ENCODE data around the gene MRPS22.
"Not testable (repeated sequence)": the region's sequence is repeated elsewhere in the genome, so short reads cannot be mapped to it uniquely, and the experiment has no call there.

Gene MRPS22

GRCh38 chr3:139328356-139328755, 15.5 kb upstream of the MRPS22 start:
- peaks cover 0 to 7% (median 0%) of the 10 kb centered on the region in 4 donors for H3K4me1 ChIP-seq
- H3K27me3 ChIP-seq: peaks cover 0 to 23% of the 10 kb centered on the region in 2 donors
- intact Hi-C loops (cut with DNase I; ENCODE audit: low total_unique reads): loop anchor here (10.0 kb wide), 1 partner anchor 394 kb away; no protein-coding TSS in a partner anchor
- no peak overlapping the region for H3K4me3 ChIP-seq
- H3K9me3 ChIP-seq: no peaks in the 10 kb centered on the region
- no peaks in the 10 kb centered on the region for H3K36me3 ChIP-seq
- no peak for TF ChIP-seq CTCF (IDR thresholded peaks at IDR 0.05)
- no peak overlapping the region for H3K27ac ChIP-seq
- no peak for DNase-seq

GRCh38 chr3:139329364-139329850, 14.4 kb upstream of the MRPS22 start:
- no peaks in the 10 kb centered on the region for H3K9me3 ChIP-seq
- no peak overlapping the region for H3K4me3 ChIP-seq
- H3K27ac ChIP-seq: no peak overlapping the region
- intact Hi-C loops (cut with DNase I; ENCODE audit: low total_unique reads): loop anchor here (10.0 kb wide), 1 partner anchor 395 kb away; no protein-coding TSS in a partner anchor
- H3K27me3 ChIP-seq: peaks cover 0 to 23% of the 10 kb centered on the region in 2 donors
- no peaks in the 10 kb centered on the region for H3K36me3 ChIP-seq
- TF ChIP-seq CTCF (IDR thresholded peaks at IDR 0.05): peak; percentile 87 to 94
- H3K4me1 ChIP-seq: peaks cover 0 to 7% (median 0%) of the 10 kb centered on the region in 4 donors
- peak; percentile 72 to 82 for DNase-seq

GRCh38 chr3:139332092-139332491, 11.7 kb upstream of the MRPS22 start:
- Histone ChIP-seq H3K27ac (no peak overlapping the region), H3K9me3 (no peaks in the 10 kb centered on the region), H3K27me3 (peaks cover 0 to 23% of the 10 kb centered on the region in 2 donors), H3K4me3 (no peak overlapping the region), H3K36me3 (no peaks in the 10 kb centered on the region), H3K4me1 (peaks cover 0 to 7% (median 0%) of the 10 kb centered on the region in 4 donors)
- intact Hi-C loops (cut with DNase I; ENCODE audit: low total_unique reads): no loop called here
- DNase-seq: no peak
- TF ChIP-seq CTCF (IDR thresholded peaks at IDR 0.05): no peak

- H3K36me3 ChIP-seq; H3K4me3 ChIP-seq; DNase-seq; H3K27ac ChIP-seq; intact Hi-C loops (cut with DNase I; ENCODE audit: low total_unique reads); H3K9me3 ChIP-seq; H3K4me1 ChIP-seq: not testable (repeated sequence)
- H3K27me3 ChIP-seq: peaks cover 0 to 23% of the 10 kb centered on the region in 2 donors
Measured at GRCh38 chr3:139334675-139335074, 9.1 kb upstream of the MRPS22 start.

- no peak for TF ChIP-seq CTCF (IDR thresholded peaks at IDR 0.05)
- H3K4me3 ChIP-seq: no peak overlapping the region
- no peaks in the 10 kb centered on the region for H3K9me3 ChIP-seq
- H3K27me3 ChIP-seq: no peaks in the 10 kb centered on the region
- intact Hi-C loops (cut with DNase I; ENCODE audit: low total_unique reads): no loop called here
- no peaks in the 10 kb centered on the region for H3K4me1 ChIP-seq
- no peaks in the 10 kb centered on the region for H3K36me3 ChIP-seq
- DNase-seq: no peak
- no peak overlapping the region for H3K27ac ChIP-seq
Measured at GRCh38 chr3:139338405-139338804, 5.4 kb upstream of the MRPS22 start.

- intact Hi-C loops (cut with DNase I; ENCODE audit: low total_unique reads): no loop called here
- Histone ChIP-seq H3K36me3 (no peaks in the 10 kb centered on the region), H3K27me3 (no peaks in the 10 kb centered on the region), H3K4me3 (no peak overlapping the region), H3K9me3 (no peaks in the 10 kb centered on the region), H3K4me1 (peaks cover 0 to under 1% (median under 1%) of the 10 kb centered on the region in 4 donors), H3K27ac (no peak overlapping the region)
- no peak for TF ChIP-seq CTCF (IDR thresholded peaks at IDR 0.05)
- no peak for DNase-seq
Measured at GRCh38 chr3:139339219-139339906, 4.5 kb upstream of the MRPS22 start.
